Measurements from ENCODE around the gene ITGB5.

Gene ITGB5

DNA sequence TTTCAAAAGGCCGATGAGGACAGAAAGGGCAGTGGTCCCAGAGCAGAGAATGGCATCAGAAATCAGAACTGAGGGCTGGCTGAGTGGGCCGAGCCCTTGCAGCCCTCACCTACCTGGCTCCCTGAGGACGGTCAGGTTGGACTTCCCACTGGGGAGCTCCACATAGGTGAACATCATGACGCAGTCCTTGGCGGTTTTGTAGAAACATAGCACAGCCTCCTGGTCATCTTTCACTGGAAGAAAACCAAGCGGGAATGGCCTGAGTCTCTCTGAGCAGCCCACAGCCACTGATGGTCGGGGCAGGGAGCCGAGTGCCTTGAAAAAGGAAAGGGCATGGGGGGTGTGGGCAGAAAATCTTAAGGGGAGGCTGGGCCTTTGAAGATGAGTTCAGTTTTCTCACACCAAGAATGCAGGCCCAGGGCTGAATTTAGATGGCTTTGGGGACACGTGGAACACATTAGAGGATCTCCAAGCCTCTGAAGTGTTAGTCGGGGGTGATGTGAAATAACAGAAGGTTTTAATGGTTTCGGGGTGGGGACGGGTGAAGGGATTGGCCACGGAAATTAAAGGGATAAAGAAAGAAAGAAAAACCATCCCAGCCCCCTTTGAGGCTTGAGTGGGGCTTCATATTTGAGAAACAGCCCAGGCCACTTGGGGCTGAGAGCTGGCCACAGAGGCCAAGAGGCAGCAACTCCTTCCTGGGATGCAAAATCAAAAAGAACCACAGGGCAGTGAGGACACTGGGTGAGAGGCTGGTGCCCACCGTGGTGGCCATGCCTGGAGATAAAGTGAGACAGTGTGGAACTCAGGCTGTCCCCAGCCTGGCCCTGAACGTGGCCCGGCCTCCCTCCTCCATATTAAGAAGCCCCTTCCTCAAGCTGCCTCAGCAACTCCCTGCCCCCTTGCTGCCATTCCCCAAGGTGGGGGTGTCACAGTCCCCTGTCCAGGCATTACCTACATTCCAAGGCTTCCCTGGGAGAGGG is 120.8 kb downstream of the ITGB5 start:
- DNase-seq (ENCODE audit: low read depth), result no peak
- no peak overlapping the region for H3K4me3 ChIP-seq (ENCODE audit: low read depth, low read length)
- TF ChIP-seq, protein P1, sequence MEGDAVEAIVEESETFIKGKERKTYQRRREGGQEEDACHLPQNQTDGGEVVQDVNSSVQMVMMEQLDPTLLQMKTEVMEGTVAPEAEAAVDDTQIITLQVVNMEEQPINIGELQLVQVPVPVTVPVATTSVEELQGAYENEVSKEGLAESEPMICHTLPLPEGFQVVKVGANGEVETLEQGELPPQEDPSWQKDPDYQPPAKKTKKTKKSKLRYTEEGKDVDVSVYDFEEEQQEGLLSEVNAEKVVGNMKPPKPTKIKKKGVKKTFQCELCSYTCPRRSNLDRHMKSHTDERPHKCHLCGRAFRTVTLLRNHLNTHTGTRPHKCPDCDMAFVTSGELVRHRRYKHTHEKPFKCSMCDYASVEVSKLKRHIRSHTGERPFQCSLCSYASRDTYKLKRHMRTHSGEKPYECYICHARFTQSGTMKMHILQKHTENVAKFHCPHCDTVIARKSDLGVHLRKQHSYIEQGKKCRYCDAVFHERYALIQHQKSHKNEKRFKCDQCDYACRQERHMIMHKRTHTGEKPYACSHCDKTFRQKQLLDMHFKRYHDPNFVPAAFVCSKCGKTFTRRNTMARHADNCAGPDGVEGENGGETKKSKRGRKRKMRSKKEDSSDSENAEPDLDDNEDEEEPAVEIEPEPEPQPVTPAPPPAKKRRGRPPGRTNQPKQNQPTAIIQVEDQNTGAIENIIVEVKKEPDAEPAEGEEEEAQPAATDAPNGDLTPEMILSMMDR (conservative IDR thresholded peaks at IDR 0.05; ENCODE audit: low read depth, low read length), result no peak

DNA sequence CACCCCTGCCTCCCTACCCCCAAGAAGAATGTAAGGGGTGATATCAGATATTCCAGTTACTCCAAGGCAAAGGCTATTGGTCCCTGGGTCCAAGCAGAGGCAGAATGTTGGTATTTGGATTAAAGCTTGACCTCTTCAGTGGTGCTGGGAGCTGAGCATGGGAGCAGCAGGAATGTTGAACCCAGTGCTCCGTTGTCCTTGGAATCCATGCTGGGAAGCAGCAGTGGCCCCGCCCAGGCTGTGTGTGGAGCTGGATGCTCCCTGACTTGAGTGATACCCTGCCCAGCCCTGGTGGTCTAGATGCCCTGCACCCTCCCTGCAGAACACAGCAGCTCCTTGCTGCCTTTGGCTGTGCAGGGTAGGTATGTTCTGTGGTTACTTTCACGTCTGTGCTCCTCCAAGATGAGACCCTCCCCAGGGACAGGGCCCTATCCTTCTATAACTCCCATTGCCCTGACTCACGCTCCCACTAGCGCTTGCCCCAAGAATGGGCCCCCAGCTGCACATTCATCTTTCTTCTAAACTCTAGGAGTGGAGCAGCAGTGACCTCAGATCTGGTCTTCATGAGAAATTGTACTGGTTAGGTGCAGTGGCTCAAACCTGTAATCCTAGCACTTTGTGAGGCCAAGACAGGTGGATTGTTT is 121.8 kb downstream of the ITGB5 start:
- DNase-seq (ENCODE audit: low read depth), result no peak
- H3K4me3 ChIP-seq (ENCODE audit: low read depth, low read length), result no peak overlapping the region
- TF ChIP-seq, protein P1 (conservative IDR thresholded peaks at IDR 0.05; ENCODE audit: low read depth, low read length), result no peak

DNA sequence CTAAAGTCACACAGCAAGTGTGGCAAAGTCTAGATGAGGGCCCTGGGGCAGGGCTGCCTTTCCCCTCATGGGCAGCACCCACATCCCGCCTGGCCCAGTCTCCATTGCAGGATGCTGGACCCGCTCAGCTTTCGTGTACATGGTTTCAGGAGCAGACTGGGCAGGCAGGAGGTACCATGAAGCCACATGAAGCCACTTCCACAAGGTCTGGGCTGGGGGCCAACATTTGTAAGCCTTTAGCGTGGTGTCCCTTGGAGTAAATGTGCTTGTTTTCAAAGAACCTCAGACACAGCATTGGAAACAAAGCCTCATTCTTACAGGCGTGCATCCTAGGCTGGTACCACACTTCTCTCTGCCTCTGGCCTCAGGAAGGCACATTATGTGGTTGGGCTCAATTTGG is 122.4 kb downstream of the ITGB5 start:
- no peak for DNase-seq (ENCODE audit: low read depth)
- TF ChIP-seq, protein P1 (conservative IDR thresholded peaks at IDR 0.05; ENCODE audit: low read depth, low read length), result no peak
- no peak overlapping the region for H3K4me3 ChIP-seq (ENCODE audit: low read depth, low read length)

DNA sequence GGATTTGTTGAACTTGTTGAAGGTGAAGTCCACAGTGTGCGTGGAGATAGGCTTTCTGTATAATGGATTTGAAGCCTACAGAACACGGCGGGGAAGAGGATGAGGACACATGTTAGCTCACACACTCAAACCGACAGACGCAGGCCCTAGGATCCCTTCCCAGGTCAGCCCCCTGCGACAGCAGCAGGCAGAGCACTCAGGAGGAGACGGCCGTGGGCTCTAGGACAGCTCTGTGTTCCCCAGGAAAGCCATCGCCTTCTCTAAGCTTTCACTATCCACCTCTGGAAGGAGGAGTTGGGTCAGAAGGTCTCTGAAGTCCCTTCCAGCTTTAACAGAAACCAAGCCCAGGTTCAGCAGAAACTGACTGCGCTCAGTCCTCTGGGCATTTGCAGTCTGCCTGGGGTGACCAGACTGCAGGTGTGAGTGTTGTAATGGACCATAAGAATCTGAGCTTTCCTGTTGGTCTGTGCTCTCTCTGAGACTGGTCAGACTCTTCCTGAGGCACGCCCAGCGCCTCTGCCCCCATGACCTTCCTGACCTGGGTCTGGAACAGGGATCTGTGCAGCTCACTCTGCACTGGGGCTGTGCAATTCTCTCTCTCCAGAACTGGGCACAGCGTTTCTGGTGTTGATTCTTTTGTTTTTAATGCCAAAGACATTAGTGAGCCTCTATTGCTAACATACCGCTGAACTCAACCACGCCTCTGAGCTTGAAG is 123.4 kb downstream of the ITGB5 start:
- TF ChIP-seq, protein P1 (conservative IDR thresholded peaks at IDR 0.05; ENCODE audit: low read depth, low read length), result no peak
- no peak for DNase-seq (ENCODE audit: low read depth)
- H3K4me3 ChIP-seq (ENCODE audit: low read depth, low read length), result no peak overlapping the region

DNA sequence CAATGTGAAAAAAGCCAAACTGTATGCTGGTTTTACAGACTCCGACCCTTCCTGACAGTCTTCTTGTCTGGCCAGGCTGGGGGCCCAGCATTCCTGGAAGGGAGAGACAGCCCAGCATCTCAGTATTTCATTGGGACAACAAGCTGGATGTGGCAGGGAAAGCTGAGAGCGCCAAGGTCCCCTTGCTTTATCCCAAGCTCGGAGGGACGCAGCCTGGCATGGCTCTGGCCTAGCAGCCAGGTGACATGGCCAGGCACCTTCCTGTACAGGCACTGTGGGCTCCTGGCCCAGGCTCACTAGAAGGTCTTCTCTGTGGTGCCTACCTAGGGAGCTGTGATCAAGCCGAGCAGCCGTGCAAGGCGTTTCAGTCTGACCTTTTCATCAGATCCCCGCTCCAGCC is 124.0 kb downstream of the ITGB5 start:
- no peak for DNase-seq (ENCODE audit: low read depth)
- H3K4me3 ChIP-seq (ENCODE audit: low read depth, low read length), result no peak overlapping the region
- TF ChIP-seq, protein P1 (conservative IDR thresholded peaks at IDR 0.05; ENCODE audit: low read depth, low read length), result no peak

DNA sequence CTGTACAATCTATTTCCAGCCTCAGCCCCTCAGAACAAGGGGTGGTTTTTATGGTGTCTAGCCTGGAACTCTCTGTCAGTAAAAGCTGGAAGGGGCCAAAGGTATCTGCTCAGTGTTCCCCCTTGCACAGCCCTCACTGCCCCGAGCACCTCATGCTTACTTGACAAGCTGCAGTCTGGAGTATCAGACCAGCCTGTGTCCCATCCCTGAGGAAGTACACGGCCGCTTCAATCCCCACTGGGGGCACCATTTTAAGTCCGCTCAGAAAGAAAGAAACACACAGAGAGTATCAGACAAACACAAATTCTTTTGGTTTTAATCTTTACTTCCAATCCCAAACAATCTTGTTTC is 124.5 kb downstream of the ITGB5 start:
- H3K4me3 ChIP-seq (ENCODE audit: low read depth, low read length), result no peak overlapping the region
- DNase-seq (ENCODE audit: low read depth), result no peak
- TF ChIP-seq, protein P1 (conservative IDR thresholded peaks at IDR 0.05; ENCODE audit: low read depth, low read length), result no peak

Data from choroid plexus epithelial cell (primary cell).